Renal cortical epithelial cell (primary cell): Measurements from ENCODE around the gene B4GALT7. TPM values are rescaled to one million over a fixed set of nuclear protein-coding genes. Genes with fewer than 3 reads are reported as not detected.
"Not testable (repeated sequence)": the region's sequence is repeated elsewhere in the genome, so short reads cannot be mapped to it uniquely, and the experiment has no call there.

Source experiments
- DNase-seq: peaks from one replicate; pipeline ENCODE4 v3.0.0-alpha.2; 2011; ENCODE audit warnings: low read depth
- total RNA-seq: library from RNA; depleted of rRNA; stranded (reverse); fragments of >200 nt; gene quantifications from 2 replicates; pipeline ENCODE4 v1.2.3, GENCODE V29; 2014

B4GALT7 gene
- total RNA-seq = 31.6 and 36.2 TPM in 2 replicates

DNA sequence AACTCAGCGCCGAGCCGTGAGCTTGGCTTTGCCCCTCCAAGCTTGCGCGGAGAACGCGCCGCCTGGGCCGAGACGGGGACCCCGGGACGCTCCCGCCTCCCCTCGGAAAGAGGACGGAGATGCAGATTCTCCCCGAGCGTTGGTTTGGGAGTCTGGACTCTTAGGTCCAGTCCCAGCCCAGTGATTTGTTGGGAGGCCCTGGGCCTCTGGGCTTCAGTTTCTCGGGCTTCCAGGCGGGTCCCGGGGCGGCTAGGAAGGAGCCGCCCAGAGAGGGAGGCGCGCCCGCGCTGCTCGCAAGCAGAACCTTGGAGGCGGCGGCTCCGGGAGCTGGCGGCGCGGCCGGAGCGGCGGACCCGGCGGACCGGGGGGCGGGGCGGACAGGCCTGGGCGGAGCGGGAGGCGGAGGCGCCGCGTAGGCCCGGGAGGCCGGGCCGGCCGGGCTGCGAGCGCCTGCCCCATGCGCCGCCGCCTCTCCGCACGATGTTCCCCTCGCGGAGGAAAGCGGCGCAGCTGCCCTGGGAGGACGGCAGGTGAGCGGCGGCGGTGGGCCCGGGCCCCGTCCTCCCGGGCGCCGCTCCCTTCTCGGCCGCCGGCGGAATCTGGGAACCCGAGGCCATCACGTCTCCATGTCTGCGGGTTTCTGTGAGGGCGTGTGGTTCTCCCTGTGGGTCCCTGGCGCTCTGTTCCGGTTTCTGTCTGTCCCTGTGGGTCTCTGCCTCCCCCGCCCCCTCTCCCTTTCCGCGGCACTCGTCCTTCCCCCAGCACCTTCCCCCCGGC lies at the start of gene B4GALT7:
Gene B4GALT7 (plus strand): TSS at position 402 of the 777 bp plus-strand sequence. CDS start 79 bp downstream, at position 481.
- DNase-seq = peak; percentile 16

- DNase-seq = no peak
These were observed 47.0 kb upstream of the B4GALT7 start for GRCh38 chr5:177552839-177553455.

GRCh38 chr5:177553671-177554429 lies 46.1 kb upstream of the B4GALT7 start:
- no peak for DNase-seq

DNA sequence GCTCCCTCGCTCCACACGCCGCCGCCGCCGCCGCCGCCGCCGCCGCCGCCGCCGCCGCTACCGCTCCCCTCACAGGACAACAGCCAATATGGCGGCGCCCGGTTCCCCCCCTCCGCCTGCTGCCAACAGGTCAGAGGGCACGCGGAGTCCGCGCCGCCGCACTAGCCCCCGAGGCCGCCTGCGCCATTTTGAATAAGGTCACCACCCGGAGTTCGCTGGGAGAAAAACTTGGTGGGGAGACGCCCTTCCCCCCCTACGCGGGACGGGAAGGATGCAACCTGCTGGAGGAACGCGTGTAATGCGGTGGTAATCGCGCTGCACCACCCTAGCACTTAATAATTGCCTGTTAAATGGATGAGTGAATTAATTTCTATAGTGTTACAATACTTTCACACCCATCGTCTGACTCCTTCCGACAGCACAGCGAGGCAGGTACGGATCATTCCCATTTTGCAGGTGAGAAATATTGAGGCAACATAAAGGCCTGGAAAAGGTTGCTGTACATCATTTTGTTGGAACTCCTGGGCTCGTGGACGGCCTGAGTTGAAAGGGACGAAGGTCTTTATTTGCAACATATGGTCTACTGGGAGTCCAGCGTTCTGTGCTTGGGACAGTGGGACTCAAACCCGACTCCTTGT lies 45.3 kb upstream of the B4GALT7 start, which contains the start of gene FAM193B:
Gene FAM193B (minus strand): TSS at position 90 of the 638 bp plus-strand sequence. CDS start 105 bp downstream, outside the sequence.
- DNase-seq = peak; percentile 61

DNA sequence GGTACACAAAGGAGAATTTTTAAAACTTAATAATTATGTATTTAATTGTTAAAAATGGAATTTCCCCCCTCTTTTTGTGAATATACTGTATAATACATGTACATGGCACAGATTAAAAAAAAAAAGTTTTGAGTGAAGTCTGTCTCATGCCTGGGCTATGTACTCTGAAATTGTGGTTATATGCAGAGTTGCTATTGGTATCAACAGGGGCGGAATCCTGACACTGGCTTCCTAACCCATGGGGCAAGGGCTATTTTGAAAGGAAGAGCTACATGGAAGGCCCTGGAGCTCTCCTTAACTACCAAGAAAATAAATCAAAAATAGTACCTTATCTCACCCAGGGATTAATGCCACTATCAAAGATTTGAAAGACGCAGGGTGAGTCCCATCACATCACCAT lies 44.7 kb upstream of the B4GALT7 start:
- no peak for DNase-seq

- no peak for DNase-seq
These were observed 44.3 kb upstream of the B4GALT7 start for GRCh38 chr5:177555665-177556064.

GRCh38 chr5:177557041-177557647 lies 42.8 kb upstream of the B4GALT7 start:
- DNase-seq = peak; percentile 11

DNA sequence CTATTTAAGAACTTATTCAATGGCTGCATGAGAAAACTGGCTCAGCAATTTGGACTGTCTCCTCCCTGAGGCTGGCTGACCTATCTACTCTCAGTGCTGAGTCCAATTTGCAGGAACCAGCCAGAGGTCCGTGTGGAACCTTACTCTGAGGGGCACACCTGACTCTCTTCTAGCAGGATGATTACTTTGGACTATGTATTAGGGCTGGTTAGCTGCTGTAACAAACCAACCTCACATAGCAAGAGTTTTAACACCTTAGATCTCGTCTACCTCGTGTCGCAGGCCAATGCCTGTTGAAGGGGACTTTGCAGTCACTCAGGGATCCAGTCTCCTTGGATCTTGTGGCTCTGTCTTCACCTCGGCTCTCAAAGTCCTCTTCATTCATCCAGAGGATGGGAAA lies 42.1 kb upstream of the B4GALT7 start:
- no peak for DNase-seq

- not testable (repeated sequence) for DNase-seq
These were observed 40.4 kb upstream of the B4GALT7 start for GRCh38 chr5:177559446-177559941.

- no peak for DNase-seq
These were observed 34.9 kb upstream of the B4GALT7 start for GRCh38 chr5:177565046-177565445.

DNA sequence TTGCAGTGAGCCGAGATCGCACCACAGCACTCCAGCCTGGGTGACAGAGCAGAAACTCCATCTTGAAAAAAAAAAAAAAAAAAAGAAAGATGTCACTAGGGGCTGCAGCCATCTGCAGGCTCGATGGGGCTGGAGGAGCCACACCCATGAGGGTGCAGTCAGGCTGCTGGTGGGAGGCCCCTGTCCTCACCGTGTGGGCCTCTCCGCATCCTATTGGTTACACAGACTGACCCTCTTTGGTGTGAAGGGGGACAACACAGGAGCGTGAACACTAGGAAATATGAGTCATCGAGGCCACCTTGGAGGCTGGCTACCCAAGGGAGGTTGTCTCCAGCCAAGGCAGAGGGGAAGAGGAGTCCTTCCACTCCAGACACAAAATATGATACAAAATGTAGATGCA lies 31.6 kb upstream of the B4GALT7 start:
- no peak for DNase-seq

DNA sequence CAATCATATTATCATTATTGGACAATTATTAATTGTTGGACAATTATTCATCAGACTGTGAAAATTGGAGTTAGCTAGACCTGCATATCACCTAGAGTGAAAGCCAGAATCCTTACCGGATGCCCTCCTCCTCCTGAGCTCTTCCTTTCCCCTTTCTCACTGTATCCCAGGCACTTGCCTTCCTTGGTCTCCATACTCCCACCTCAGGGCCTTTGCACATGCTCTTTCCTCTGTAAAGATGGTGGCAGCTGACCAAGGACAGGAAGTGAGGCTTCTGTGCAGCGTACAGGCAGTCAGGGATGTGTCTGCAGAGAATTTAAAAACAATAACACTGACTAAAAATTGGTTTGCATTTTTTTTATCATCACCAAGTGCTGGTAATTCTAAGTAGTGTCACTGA lies 30.0 kb upstream of the B4GALT7 start:
- DNase-seq = no peak

GRCh38 chr5:177575488-177575887 lies 24.4 kb upstream of the B4GALT7 start:
- DNase-seq = no peak

DNA sequence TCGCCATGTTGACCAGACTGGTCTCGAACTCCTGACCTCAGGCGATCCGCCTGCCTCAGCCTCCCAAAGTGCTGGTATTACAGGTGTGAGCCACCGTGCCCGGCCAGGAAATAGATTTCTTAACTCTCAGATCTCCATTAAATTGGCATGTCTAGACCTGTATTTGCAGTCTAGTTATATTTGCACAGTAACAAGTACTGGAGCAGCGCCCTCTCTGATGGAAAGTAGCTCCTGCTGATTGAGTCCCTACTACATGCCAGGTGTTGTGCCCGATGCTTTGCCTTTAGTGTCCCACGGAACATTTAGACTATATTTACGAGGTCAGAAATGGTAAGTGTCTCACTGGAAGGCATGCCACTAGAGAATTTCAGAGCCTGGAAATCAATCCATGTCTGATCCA lies 23.8 kb upstream of the B4GALT7 start:
- DNase-seq = no peak

DNA sequence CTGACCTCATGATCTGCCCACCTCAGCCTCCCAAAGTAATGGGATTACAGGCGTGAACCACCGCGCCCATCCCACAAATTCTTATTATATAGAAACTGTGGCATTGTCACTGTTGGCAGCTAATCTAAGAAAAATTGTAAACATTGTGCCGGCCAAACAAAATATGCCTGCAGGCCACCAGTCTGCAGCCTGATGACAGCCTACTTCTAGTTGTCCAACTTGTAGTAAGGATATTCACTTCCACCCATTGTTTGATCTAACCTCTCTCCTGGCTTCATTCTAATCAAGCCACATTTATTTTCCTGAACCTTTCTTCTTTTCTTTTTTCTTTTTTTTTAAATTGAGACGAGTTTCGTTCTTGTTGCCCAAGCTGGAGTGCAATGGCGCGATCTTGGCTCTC lies 21.6 kb upstream of the B4GALT7 start:
- no peak for DNase-seq

GRCh38 chr5:177588413-177588909 lies 11.5 kb upstream of the B4GALT7 start:
- DNase-seq = no peak

DNA sequence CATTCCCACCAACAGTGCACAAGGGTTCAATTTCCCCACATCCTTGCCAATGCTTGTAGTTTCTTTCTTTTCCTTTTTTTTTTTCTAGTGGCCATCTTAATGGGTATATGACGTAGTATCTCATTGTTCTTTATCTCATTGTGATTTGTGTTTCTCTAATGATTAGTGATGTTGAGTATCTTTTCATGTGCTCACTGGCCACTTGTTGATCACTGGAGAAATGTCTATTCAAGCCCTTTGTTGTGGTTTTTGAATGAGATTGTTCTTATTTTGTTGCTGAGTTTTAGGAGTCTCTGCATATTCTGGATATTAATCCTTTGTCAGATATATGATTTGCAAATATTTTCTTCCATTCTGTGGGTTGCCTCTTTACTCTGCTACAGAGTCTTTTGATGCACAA lies 9.5 kb upstream of the B4GALT7 start:
- DNase-seq = no peak

GRCh38 chr5:177591690-177592009 lies 8.3 kb upstream of the B4GALT7 start:
- no peak for DNase-seq

DNA sequence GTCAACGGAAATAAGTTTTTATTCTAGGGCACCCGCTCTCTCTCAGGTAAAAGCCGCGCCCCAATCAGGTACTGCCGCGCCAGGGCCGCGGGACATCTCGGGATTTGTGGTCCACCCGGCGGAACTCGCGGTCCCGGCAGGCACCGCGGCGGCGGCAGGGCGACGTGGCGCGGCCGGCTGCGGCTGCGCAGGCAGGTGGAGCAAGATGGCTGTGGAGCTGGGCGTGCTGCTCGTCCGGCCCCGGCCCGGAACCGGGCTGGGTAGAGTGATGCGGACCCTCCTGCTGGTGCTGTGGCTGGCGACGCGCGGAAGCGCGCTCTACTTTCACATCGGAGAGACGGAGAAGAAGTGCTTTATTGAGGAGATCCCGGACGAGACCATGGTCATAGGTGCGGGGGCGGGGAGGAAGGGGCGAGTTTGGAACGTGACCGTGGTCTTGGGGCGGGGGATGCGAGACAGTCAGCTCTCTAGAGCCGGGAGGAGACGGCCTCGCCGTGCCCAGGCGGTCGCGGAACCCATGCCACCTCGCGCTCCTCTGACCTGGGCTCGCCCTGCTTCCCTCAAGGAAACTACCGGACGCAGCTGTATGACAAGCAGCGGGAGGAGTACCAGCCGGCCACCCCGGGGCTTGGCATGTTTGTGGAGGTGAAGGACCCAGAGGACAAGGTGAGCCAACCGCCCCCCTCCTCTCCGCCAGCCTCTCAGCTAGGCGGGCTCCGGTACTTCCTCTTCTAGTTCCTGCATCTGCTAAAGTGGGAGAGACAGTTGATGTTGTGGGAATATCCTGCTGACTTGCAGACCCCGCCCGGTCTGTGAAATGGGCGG lies 7.7 kb upstream of the B4GALT7 start, which contains the start of gene TMED9:
Gene TMED9 (plus strand): TSS at position 194 of the 825 bp plus-strand sequence. CDS start 12 bp downstream, at position 206.
- peak; percentile 70 for DNase-seq

DNA sequence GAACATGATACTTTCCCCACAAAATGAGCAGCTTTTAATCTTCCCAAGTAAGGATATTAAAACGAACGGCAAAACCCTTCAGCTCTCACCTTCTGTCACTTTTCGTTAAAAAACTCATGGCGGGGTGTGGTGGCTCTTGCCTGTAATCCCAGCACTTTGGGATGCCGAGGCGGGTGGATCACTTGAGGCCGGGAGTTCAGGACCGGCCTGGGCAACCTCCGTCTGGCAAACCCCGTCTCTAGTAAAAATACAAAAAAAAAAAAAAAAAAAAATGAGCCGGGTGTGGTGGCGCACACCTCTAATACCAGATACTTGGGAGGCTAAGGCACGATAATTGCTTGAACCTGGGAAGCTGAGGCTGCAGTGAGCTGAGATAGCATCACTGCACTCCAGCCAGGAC lies 7.0 kb upstream of the B4GALT7 start:
- DNase-seq = no peak
